Lower lobe of right lung (tissue), 2 donors: ENCODE measurements around the gene RBFOX1. TPM values are rescaled to one million over a fixed set of nuclear protein-coding genes. Genes with fewer than 3 reads are reported as not detected.

Experiments used
- ATAC-seq, 2 donors: fragments of 200-7000 bp; cut with Tn5 transposase; one replicate each; pipeline ENCODE4 v1.9.1; 2020 to 2022; ENCODE audit warnings: mild to moderate bottlenecking in 2 of 2, moderate library complexity in 2 of 2
- DNase-seq: peaks from one replicate; pipeline ENCODE4 v3.0.0-alpha.2; 2020
- H3K27ac ChIP-seq: fragments of 200-600 bp; one replicate; pipeline ENCODE4 v1.8.0; 2022
- H3K27me3 ChIP-seq: fragments of 200-600 bp; one replicate; pipeline ENCODE4 v1.8.0; 2022; ENCODE audit warnings: low read depth
- H3K36me3 ChIP-seq: fragments of 200-600 bp; one replicate; pipeline ENCODE4 v1.8.0; 2022; ENCODE audit warnings: mild to moderate bottlenecking
- H3K4me1 ChIP-seq: fragments of 200-600 bp; one replicate; pipeline ENCODE4 v1.8.0; 2022
- H3K4me3 ChIP-seq: fragments of 200-600 bp; one replicate; pipeline ENCODE4 v1.8.0; 2022; ENCODE audit warnings: mild to moderate bottlenecking
- H3K9me3 ChIP-seq: fragments of 200-600 bp; one replicate; pipeline ENCODE4 v1.8.0; 2022
- CTCF ChIP-seq: fragments of 200-600 bp; IDR thresholded peaks from one replicate; pipeline ENCODE4 v1.8.0; 2022; ENCODE audit warnings: antibody characterized with exemption, mild to moderate bottlenecking
- intact Hi-C: fragments of 100-400 bp; cut with DNase I; formaldehyde crosslinking; loops from one replicate; pipeline ENCODE4 v1.11.0; 2022
- total RNA-seq: library from RNA; stranded (reverse); fragmentation: NEBNext Ultra II Directional; extraction: Animal tissue kit (Norgen Biotek cat#: 25700); gene quantifications from one replicate; pipeline ENCODE4 v1.2.1, GENCODE V29; 2021
- donor health status: DM: no; HTN: yes; CAD: no; lungs with severe emphysema.

RBFOX1 gene
- total RNA-seq, 1 donor from 2014 or later = not detected

GRCh38 chr16:7742626-7743025, 410.0 kb downstream of the RBFOX1 start:
- intact Hi-C loops = no loop called here
- H3K9me3 ChIP-seq = no peaks in the 10 kb centered on the region
- no peaks in the 10 kb centered on the region for H3K27me3 ChIP-seq
- H3K36me3 ChIP-seq = no peaks in the 10 kb centered on the region
- no peak overlapping the region for H3K27ac ChIP-seq
- DNase-seq = no peak
- TF ChIP-seq CTCF = no peak
- H3K4me1 ChIP-seq = no peaks in the 10 kb centered on the region
- no peak overlapping the region for H3K4me3 ChIP-seq
- no peak for ATAC-seq

GRCh38 chr16:7744546-7745264, 412.1 kb downstream of the RBFOX1 start:
- Histone ChIP-seq H3K27me3 (no peaks in the 10 kb centered on the region), H3K9me3 (no peaks in the 10 kb centered on the region), H3K4me3 (no peak overlapping the region), H3K27ac (no peak overlapping the region), H3K4me1 (no peaks in the 10 kb centered on the region), H3K36me3 (no peaks in the 10 kb centered on the region)
- no peak for DNase-seq
- ATAC-seq = no peak
- intact Hi-C loops = no loop called here
- TF ChIP-seq CTCF = no peak

GRCh38 chr16:7745276-7745675, 412.6 kb downstream of the RBFOX1 start:
- H3K27ac ChIP-seq = no peak overlapping the region
- H3K27me3 ChIP-seq = no peaks in the 10 kb centered on the region
- intact Hi-C loops = no loop called here
- H3K4me3 ChIP-seq = no peak overlapping the region
- no peak for TF ChIP-seq CTCF
- ATAC-seq = no peak
- no peak for DNase-seq
- no peaks in the 10 kb centered on the region for H3K36me3 ChIP-seq
- H3K9me3 ChIP-seq = no peaks in the 10 kb centered on the region
- H3K4me1 ChIP-seq = no peaks in the 10 kb centered on the region

- no peak for ATAC-seq
- H3K4me1 ChIP-seq = no peaks in the 10 kb centered on the region
- no peak overlapping the region for H3K27ac ChIP-seq
- TF ChIP-seq CTCF = no peak
- no peak for DNase-seq
- H3K9me3 ChIP-seq = no peaks in the 10 kb centered on the region
- H3K36me3 ChIP-seq = no peaks in the 10 kb centered on the region
- H3K27me3 ChIP-seq = no peaks in the 10 kb centered on the region
- no peak overlapping the region for H3K4me3 ChIP-seq
- intact Hi-C loops = no loop called here
These were observed 414.3 kb downstream of the RBFOX1 start for GRCh38 chr16:7746941-7747340.

GRCh38 chr16:7748522-7748921, 415.9 kb downstream of the RBFOX1 start:
- ATAC-seq (no peak), DNase-seq (no peak)
- no peak overlapping the region for H3K27ac ChIP-seq
- no peak overlapping the region for H3K4me3 ChIP-seq
- no peaks in the 10 kb centered on the region for H3K9me3 ChIP-seq
- H3K36me3 ChIP-seq = no peaks in the 10 kb centered on the region
- no peaks in the 10 kb centered on the region for H3K27me3 ChIP-seq
- intact Hi-C loops = no loop called here
- no peak for TF ChIP-seq CTCF
- H3K4me1 ChIP-seq = no peaks in the 10 kb centered on the region
